ENCODE measurements around the gene TSPAN19. TPM values are rescaled to one million over a fixed set of nuclear protein-coding genes. Genes with fewer than 3 reads are reported as not detected.
A peak's percentile ranks its signal among the peaks of the same experiment; 100 is the strongest.

TSPAN19 gene
- total and polyA plus RNA-seq, 2 of the 13 experiments (the other 11 are each of a cell fraction or from before 2014, with no cell fraction given): not detected

DNA sequence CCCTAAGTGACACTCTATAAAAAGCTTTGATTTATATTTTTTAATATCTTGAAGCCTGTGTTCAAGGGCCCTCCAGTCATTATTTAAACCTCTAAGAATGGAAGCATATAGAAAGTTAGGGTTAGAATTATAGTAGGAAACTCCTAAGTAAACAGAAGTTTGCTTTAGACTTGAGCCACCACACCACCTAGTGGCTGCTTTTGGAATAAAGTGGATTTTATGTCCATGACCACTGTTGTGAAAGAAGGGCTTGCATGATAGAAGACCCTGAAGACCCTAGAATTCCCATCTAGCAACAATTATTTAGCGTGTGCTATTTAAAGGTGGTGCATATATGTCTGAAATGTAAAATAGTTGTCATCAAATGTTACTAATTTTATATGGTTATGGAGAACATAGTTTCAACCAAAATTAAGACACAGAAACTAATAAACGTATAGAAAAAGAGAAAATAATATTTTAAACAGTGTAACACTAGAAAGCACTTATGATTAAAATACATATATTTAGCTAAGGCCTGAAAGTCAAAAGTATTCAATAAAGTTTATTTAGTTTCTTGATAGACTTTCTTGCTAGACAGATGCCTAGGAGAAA is 21.4 kb upstream of the TSPAN19 start:
- no peaks in the 10 kb centered on the region for H3K27me3 ChIP-seq (ENCODE audit: control insufficient read depth in 1 of 2, insufficient read depth in 2 of 2, low read length in 2 of 2)
- ChIA-PET POLR2A (no interaction called here), CTCF (ENCODE audit: low intra/inter-chr PET ratio, low total read pairs) (interaction anchor here (2.8 kb wide), 1 partner anchor 182 kb away, joined by 21 read pairs; no protein-coding TSS in a partner anchor)
- no peak overlapping the region for H3K4me2 ChIP-seq (ENCODE audit: low read depth, low read length)
- in situ Hi-C loops (cut with HindIII; ENCODE audit: extremely low pct_ligation_motif_present, low pct_unique_long_range_greater_than_20kb): no loop called here
- H3K27ac ChIP-seq (ENCODE audit: extremely low read length, insufficient read depth, low read length): no peak overlapping the region
- BruUV-seq (replicated peaks): no TSS peak
- H3K4me1 ChIP-seq (ENCODE audit: insufficient read depth, low read length): no peaks in the 10 kb centered on the region
- DNase-seq (ENCODE audit: low spot score) (peak; percentile 30), ATAC-seq (peak; percentile 59; the same call in 2 of the 3 replicates), FAIRE-seq (peak; percentile 55)
- intact Hi-C loops (cut with micrococcal nuclease; ENCODE audit: unreplicated experiment): loop anchor here (1.0 kb wide), 1 partner anchor 183 kb away; no protein-coding TSS in a partner anchor
- H4K20me1 ChIP-seq (ENCODE audit: insufficient read depth, low read length): no peaks in the 10 kb centered on the region
- no peaks in the 10 kb centered on the region for H3K79me2 ChIP-seq (ENCODE audit: insufficient read depth, low read length)
- WGBS (ENCODE audit: low lambda C conversion rate): 5% methylated on average over 2 of the region's 2 CpGs
- H3K9me3 ChIP-seq (ENCODE audit: low read length): no peaks in the 10 kb centered on the region
- H3K4me3 ChIP-seq (replicated peaks in 1 of 3; ENCODE audit: insufficient read depth in 1 of 3, low read depth in 2 of 3, low read length in 3 of 3): no peak overlapping the region
- H2AFZ ChIP-seq (ENCODE audit: low read length): no peak overlapping the region
- H3K9ac ChIP-seq (ENCODE audit: insufficient read depth, low read depth, low read length): no peak overlapping the region
- H3K36me3 ChIP-seq (replicated peaks in 1 of 2; ENCODE audit: control insufficient read depth in 1 of 2, insufficient read depth in 2 of 2, low read length in 2 of 2): no peaks in the 10 kb centered on the region
- no peak for TF ChIP-seq ZNF335 (CRISPR knock-in tag; IDR thresholded peaks at IDR 0.05)
- 0 out of 2 replicates have a peak, but pooled peaks have one; percentile 8 for TF ChIP-seq CEBPB (IDR thresholded peaks at IDR 0.05; ENCODE audit: borderline replicate concordance, low read depth, low read length)
- no peak for TF ChIP-seq RARG (CRISPR knock-in tag; IDR thresholded peaks at IDR 0.05; ENCODE audit: low read depth)
- no peak for TF ChIP-seq ZNF362 (CRISPR knock-in tag; IDR thresholded peaks at IDR 0.05; ENCODE audit: borderline replicate concordance)
- no peak for TF ChIP-seq AHR (CRISPR knock-in tag; IDR thresholded peaks at IDR 0.05)
- TF ChIP-seq MXD4 (CRISPR knock-in tag; IDR thresholded peaks at IDR 0.05): no peak
- TF ChIP-seq FOXA3 (CRISPR knock-in tag; IDR thresholded peaks at IDR 0.05): peak; percentile 44; the same call in 1 of the 2 replicates
- TF ChIP-seq, protein P1, sequence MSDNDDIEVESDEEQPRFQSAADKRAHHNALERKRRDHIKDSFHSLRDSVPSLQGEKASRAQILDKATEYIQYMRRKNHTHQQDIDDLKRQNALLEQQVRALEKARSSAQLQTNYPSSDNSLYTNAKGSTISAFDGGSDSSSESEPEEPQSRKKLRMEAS (IDR thresholded peaks at IDR 0.05): no peak
- TF ChIP-seq ELF1 (CRISPR knock-in tag; IDR thresholded peaks at IDR 0.05): no peak
- TF ChIP-seq FOXA1 (IDR thresholded peaks at IDR 0.05): no peak
- TF ChIP-seq FOXA1 (CRISPR knock-in tag; IDR thresholded peaks at IDR 0.05): peak; percentile 64; the same call in 1 of the 2 replicates
- no peak for TF ChIP-seq SP140L (CRISPR knock-in tag; IDR thresholded peaks at IDR 0.05; ENCODE audit: borderline replicate concordance)
- no peak for TF ChIP-seq ZNF83 (CRISPR knock-in tag; IDR thresholded peaks at IDR 0.05; ENCODE audit: borderline replicate concordance)
- TF ChIP-seq MED8 (CRISPR knock-in tag; IDR thresholded peaks at IDR 0.05; ENCODE audit: insufficient replicate concordance): no peak
- peak; percentile 40; the same call in 1 of the 2 replicates for TF ChIP-seq SMC3 (IDR thresholded peaks at IDR 0.05; ENCODE audit: low read length)
- TF ChIP-seq, protein P2, sequence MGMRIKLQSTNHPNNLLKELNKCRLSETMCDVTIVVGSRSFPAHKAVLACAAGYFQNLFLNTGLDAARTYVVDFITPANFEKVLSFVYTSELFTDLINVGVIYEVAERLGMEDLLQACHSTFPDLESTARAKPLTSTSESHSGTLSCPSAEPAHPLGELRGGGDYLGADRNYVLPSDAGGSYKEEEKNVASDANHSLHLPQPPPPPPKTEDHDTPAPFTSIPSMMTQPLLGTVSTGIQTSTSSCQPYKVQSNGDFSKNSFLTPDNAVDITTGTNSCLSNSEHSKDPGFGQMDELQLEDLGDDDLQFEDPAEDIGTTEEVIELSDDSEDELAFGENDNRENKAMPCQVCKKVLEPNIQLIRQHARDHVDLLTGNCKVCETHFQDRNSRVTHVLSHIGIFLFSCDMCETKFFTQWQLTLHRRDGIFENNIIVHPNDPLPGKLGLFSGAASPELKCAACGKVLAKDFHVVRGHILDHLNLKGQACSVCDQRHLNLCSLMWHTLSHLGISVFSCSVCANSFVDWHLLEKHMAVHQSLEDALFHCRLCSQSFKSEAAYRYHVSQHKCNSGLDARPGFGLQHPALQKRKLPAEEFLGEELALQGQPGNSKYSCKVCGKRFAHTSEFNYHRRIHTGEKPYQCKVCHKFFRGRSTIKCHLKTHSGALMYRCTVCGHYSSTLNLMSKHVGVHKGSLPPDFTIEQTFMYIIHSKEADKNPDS (CRISPR knock-in tag; IDR thresholded peaks at IDR 0.05): no peak
- TF ChIP-seq, protein P3, sequence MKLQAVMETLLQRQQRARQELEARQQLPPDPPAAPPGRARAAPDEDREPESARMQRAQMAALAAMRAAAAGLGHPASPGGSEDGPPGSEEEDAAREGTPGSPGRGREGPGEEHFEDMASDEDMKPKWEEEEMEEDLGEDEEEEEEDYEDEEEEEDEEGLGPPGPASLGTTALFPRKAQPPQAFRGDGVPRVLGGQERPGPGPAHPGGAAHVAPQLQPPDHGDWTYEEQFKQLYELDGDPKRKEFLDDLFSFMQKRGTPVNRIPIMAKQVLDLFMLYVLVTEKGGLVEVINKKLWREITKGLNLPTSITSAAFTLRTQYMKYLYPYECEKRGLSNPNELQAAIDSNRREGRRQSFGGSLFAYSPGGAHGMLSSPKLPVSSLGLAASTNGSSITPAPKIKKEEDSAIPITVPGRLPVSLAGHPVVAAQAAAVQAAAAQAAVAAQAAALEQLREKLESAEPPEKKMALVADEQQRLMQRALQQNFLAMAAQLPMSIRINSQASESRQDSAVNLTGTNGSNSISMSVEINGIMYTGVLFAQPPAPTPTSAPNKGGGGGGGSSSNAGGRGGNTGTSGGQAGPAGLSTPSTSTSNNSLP (IDR thresholded peaks at IDR 0.05; ENCODE audit: low read depth, low read length): no peak
- no peak for TF ChIP-seq SUZ12 (IDR thresholded peaks at IDR 0.05; ENCODE audit: low read depth, low read length)
- peak; percentile 56 for TF ChIP-seq STAG1 (CRISPR knock-in tag; IDR thresholded peaks at IDR 0.05)
